ENCODE measurements around the gene FTO.
"Not testable (repeated sequence)": the region's sequence is repeated elsewhere in the genome, so short reads cannot be mapped to it uniquely, and the experiment has no call there.

The FTO gene

GRCh38 chr16:53855511-53855910 lies 151.6 kb downstream of the FTO start:
- no peak for DNase-seq (ENCODE audit: low spot score)

GRCh38 chr16:53859995-53860540 lies 156.1 kb downstream of the FTO start:
- DNase-seq (ENCODE audit: low spot score) (no peak), FAIRE-seq (no peak)

More at GRCh38 chr16:53855511-53855910, 151.6 kb downstream of the FTO start:
- no peak for FAIRE-seq

- FAIRE-seq (no peak), DNase-seq (ENCODE audit: low spot score) (no peak)
These were observed 159.9 kb downstream of the FTO start for GRCh38 chr16:53863861-53864260.

GRCh38 chr16:53864819-53865493 lies 161.0 kb downstream of the FTO start:
- FAIRE-seq = no peak

GRCh38 chr16:53865494-53865863 lies 161.5 kb downstream of the FTO start:
- DNase-seq (ENCODE audit: low spot score) = peak; percentile 17
- FAIRE-seq = no peak

More at GRCh38 chr16:53864819-53865493, 161.0 kb downstream of the FTO start:
- peak; percentile 20 for DNase-seq (ENCODE audit: low spot score)

GRCh38 chr16:53866520-53866919 lies 162.6 kb downstream of the FTO start:
- FAIRE-seq = no peak

GRCh38 chr16:53870831-53871230 lies 166.9 kb downstream of the FTO start:
- FAIRE-seq (no peak), DNase-seq (ENCODE audit: low spot score) (no peak)

More at GRCh38 chr16:53866520-53866919, 162.6 kb downstream of the FTO start:
- DNase-seq (ENCODE audit: low spot score) = no peak

GRCh38 chr16:53872248-53873221 lies 168.6 kb downstream of the FTO start:
- DNase-seq (ENCODE audit: low spot score) = peak; percentile 8
- FAIRE-seq = no peak

- no peak for DNase-seq (ENCODE audit: low spot score)
- no peak for FAIRE-seq
These were observed 172.9 kb downstream of the FTO start for GRCh38 chr16:53876811-53877210.

- FAIRE-seq = no peak
These were observed 174.3 kb downstream of the FTO start for GRCh38 chr16:53878216-53878615.

GRCh38 chr16:53881371-53881770 lies 177.4 kb downstream of the FTO start:
- no peak for DNase-seq (ENCODE audit: low spot score)
- FAIRE-seq = no peak

More at GRCh38 chr16:53878216-53878615, 174.3 kb downstream of the FTO start:
- no peak for DNase-seq (ENCODE audit: low spot score)

GRCh38 chr16:53882310-53882709 lies 178.4 kb downstream of the FTO start:
- DNase-seq (ENCODE audit: low spot score) = no peak
- FAIRE-seq = no peak

- DNase-seq (ENCODE audit: low spot score) (no peak), FAIRE-seq (no peak)
These were observed 180.8 kb downstream of the FTO start for GRCh38 chr16:53884748-53885147.

GRCh38 chr16:53886482-53887378 lies 182.8 kb downstream of the FTO start:
- no peak for FAIRE-seq

GRCh38 chr16:53888222-53888621 lies 184.3 kb downstream of the FTO start:
- DNase-seq (ENCODE audit: low spot score) (no peak), FAIRE-seq (no peak)

More at GRCh38 chr16:53886482-53887378, 182.8 kb downstream of the FTO start:
- no peak for DNase-seq (ENCODE audit: low spot score)

GRCh38 chr16:53890877-53891276 lies 186.9 kb downstream of the FTO start:
- not testable (repeated sequence) for DNase-seq (ENCODE audit: low spot score); FAIRE-seq

GRCh38 chr16:53891409-53892139 lies 187.6 kb downstream of the FTO start:
- FAIRE-seq (no peak), DNase-seq (ENCODE audit: low spot score) (no peak)

- DNase-seq (ENCODE audit: low spot score) (peak; percentile 54), FAIRE-seq (no peak)
These were observed 188.2 kb downstream of the FTO start for GRCh38 chr16:53892155-53892554.

- DNase-seq (ENCODE audit: low spot score) = peak; percentile 14
- no peak for FAIRE-seq
These were observed 189.9 kb downstream of the FTO start for GRCh38 chr16:53893731-53894435.

- FAIRE-seq (no peak), DNase-seq (ENCODE audit: low spot score) (no peak)
These were observed 190.7 kb downstream of the FTO start for GRCh38 chr16:53894686-53895085.
